Thyroid gland (tissue), 4 donors: ENCODE results near the gene SLC35F2.

Source experiments
- CTCF ChIP-seq, 6 experiments: fragments of 200-600 bp in 3 of 6; fragments of 450-650 bp in 3 of 6; sonication (generic) in 3 of 6; IDR thresholded peaks; one replicate each; pipeline ENCODE4 v1.5.1; 2016 to 2019; ENCODE audit warnings: antibody characterized with exemption in 6 of 6, mild to moderate bottlenecking in 2 of 6, inconsistent platforms in 1 of 6, moderate library complexity in 1 of 6
- POLR2A ChIP-seq, 2 donors: fragments of 450-650 bp; IDR thresholded peaks; one replicate each; pipeline ENCODE4 v1.6.1; 2017; ENCODE audit warnings: antibody characterized with exemption in 2 of 2, mild to moderate bottlenecking in 2 of 2, moderate library complexity in 1 of 2

- TF ChIP-seq CTCF (IDR thresholded peaks at IDR 0.05) (no peak), POLR2A (IDR thresholded peaks at IDR 0.05) (no peak)
Measured at GRCh38 chr11:107780136-107780535, 78.5 kb downstream of the SLC35F2 start.
